AG04449 (cell line): ENCODE data around the gene OSMR.

ENCODE experiments used
- CTCF ChIA-PET: fragments of 350-600 bp; formaldehyde crosslinking; extraction: SDS; loops from one replicate; lab custom pipeline; 2021; ENCODE audit warnings: antibody characterized with exemption; lab: Yijun Ruan, JAX
- POLR2A ChIA-PET: fragments of 400-600, 350-600 bp; formaldehyde crosslinking; extraction: SDS; loops from one replicate; lab custom pipeline; 2020; ENCODE audit warnings: antibody characterized with exemption, inconsistent platforms; lab: Yijun Ruan, JAX
- DNase-seq: peaks from one replicate; pipeline ENCODE4 v3.0.0-alpha.2; 2010; ENCODE audit warnings: low read depth, low spot score
- H3K4me3 ChIP-seq: 2 replicates; pipeline ENCODE4 v1.5.1; 2011; ENCODE audit warnings: low read depth, mild to moderate bottlenecking, control low read depth, low read length
- CTCF ChIP-seq: IDR thresholded peaks from one replicate; pipeline ENCODE4 v1.5.1; 2011; ENCODE audit warnings: mild to moderate bottlenecking, moderate library complexity, low read length, control low read depth, inconsistent platforms; ENCODE audit not compliant: insufficient read depth; ENCODE audit errors: missing control alignments

Gene OSMR

DNA sequence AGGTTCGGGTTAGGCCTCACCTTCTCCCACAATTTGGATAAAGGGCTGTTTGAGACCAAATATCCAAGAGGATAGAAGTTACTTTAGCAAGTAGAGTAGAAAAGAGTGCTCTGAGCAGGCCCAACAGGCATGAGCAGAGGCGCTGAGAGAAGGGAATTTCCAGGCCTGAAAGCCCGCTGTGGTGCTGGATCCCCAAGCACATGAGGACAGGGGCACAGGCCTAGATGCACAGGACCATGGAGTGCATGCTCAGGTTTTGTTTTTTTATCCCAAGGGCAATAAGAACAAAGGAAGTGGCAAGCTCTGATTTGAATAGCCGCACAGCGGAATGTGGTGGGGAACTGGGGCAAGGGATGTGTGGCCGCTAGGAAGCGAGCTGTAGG, 33.3 kb downstream of the OSMR start:
- no peak for TF ChIP-seq CTCF
- ChIA-PET POLR2A (no interaction called here), CTCF (no interaction called here)
- DNase-seq: no peak
- H3K4me3 ChIP-seq: no peak overlapping the region

GRCh38 chr5:38883842-38884241, 38.0 kb downstream of the OSMR start:
- ChIA-PET POLR2A (no interaction called here), CTCF (no interaction called here)
- DNase-seq: no peak
- TF ChIP-seq CTCF: no peak
- H3K4me3 ChIP-seq: no peak overlapping the region

- DNase-seq: no peak
- H3K4me3 ChIP-seq: no peak overlapping the region
- ChIA-PET POLR2A (no interaction called here), CTCF (no interaction called here)
- TF ChIP-seq CTCF: no peak
Measured at GRCh38 chr5:38885208-38885607, 39.4 kb downstream of the OSMR start.

- H3K4me3 ChIP-seq: no peak overlapping the region
- no peak for TF ChIP-seq CTCF
- ChIA-PET CTCF (interaction anchor here (1.3 kb wide), 1 partner anchor 12 kb away, joined by 3 read pairs; no protein-coding TSS in a partner anchor), POLR2A (no interaction called here)
- no peak for DNase-seq
Measured at GRCh38 chr5:38888041-38888440, 42.2 kb downstream of the OSMR start.

- ChIA-PET POLR2A (no interaction called here), CTCF (no interaction called here)
- DNase-seq: no peak
- H3K4me3 ChIP-seq: no peak overlapping the region
- no peak for TF ChIP-seq CTCF
Measured at GRCh38 chr5:38889424-38889823, 43.6 kb downstream of the OSMR start.

DNA sequence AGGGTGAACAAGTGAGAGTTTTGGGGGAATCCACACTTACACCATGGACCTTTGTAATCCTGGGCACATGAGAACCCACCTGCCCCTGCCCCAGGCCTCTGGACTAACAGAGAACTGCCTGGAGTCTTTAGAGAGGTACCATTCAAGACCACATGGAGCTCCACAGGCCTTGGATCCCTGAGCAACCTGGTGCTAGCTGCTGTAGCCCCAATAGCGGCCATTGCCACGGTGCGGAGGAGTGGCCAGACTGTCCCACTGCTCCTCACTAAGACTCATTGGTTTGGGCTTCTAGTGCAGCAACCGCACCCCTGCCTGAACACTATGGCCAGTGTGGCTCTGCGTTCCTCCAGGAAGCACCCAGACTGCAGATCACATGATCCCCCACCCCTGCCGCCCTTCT, 45.8 kb downstream of the OSMR start:
- ChIA-PET CTCF (no interaction called here), POLR2A (no interaction called here)
- no peak for DNase-seq
- no peak overlapping the region for H3K4me3 ChIP-seq
- TF ChIP-seq CTCF: no peak
